Amygdala (tissue), 56 donors: ENCODE results near the gene SLC13A4.

ENCODE experiments used
- DNase-seq, 56 donors: peaks; one replicate each; lab custom pipeline; 2025; lab: John Stamatoyannopoulos, UW

Gene SLC13A4

GRCh38 chr7:135723411-135723810 is 4.6 kb downstream of the SLC13A4 start:
- DNase-seq = no peak

- DNase-seq = no peak
Measured at GRCh38 chr7:135721198-135721820, 6.7 kb downstream of the SLC13A4 start.

- no peak for DNase-seq
Measured at GRCh38 chr7:135719688-135720087, 8.3 kb downstream of the SLC13A4 start.

- no peak for DNase-seq
Measured at GRCh38 chr7:135718794-135719437, 9.1 kb downstream of the SLC13A4 start.

- DNase-seq = no peak
Measured at GRCh38 chr7:135718219-135718618, 9.8 kb downstream of the SLC13A4 start.

- DNase-seq = no peak
Measured at GRCh38 chr7:135717693-135718092, 10.3 kb downstream of the SLC13A4 start.

GRCh38 chr7:135716677-135717238 is 11.2 kb downstream of the SLC13A4 start:
- DNase-seq = no peak

GRCh38 chr7:135715673-135716072 is 12.3 kb downstream of the SLC13A4 start:
- DNase-seq = no peak

GRCh38 chr7:135715055-135715522 is 12.9 kb downstream of the SLC13A4 start:
- DNase-seq = no peak

- DNase-seq = no peak
Measured at GRCh38 chr7:135714534-135715009, 13.4 kb downstream of the SLC13A4 start.

- DNase-seq = no peak
Measured at GRCh38 chr7:135713836-135714470, 14.0 kb downstream of the SLC13A4 start.

GRCh38 chr7:135712796-135713195 is 15.2 kb downstream of the SLC13A4 start:
- DNase-seq = no peak

GRCh38 chr7:135712182-135712782 is 15.7 kb downstream of the SLC13A4 start:
- DNase-seq = no peak

- DNase-seq = no peak
Measured at GRCh38 chr7:135711139-135711469, 16.9 kb downstream of the SLC13A4 start.

GRCh38 chr7:135710417-135711138 is 17.4 kb downstream of the SLC13A4 start:
- DNase-seq = no peak

GRCh38 chr7:135709508-135709907 is 18.5 kb downstream of the SLC13A4 start:
- no peak for DNase-seq

GRCh38 chr7:135708041-135708440 is 19.9 kb downstream of the SLC13A4 start:
- no peak for DNase-seq

- DNase-seq = no peak
Measured at GRCh38 chr7:135707570-135707966, 20.4 kb downstream of the SLC13A4 start.

GRCh38 chr7:135706858-135707569 is 21.0 kb downstream of the SLC13A4 start:
- no peak for DNase-seq
